H1 (cell line): ENCODE results near the gene RBM6. TPM values are rescaled to one million over a fixed set of nuclear protein-coding genes. Genes with fewer than 3 reads are reported as not detected.

Experiments used
- CTCF ChIA-PET: fragments of 300-600 bp; sonication (Branson Sonifier 250); formaldehyde crosslinking; loops from one replicate; lab custom pipeline; 2021; ENCODE audit not compliant: partially characterized antibody; lab: Charles Lee
- POLR2A ChIA-PET: fragments of 300-600 bp; sonication (Branson Sonifier 250); formaldehyde crosslinking; loops from one replicate; lab custom pipeline; 2021; ENCODE audit warnings: inconsistent platforms; ENCODE audit not compliant: partially characterized antibody; lab: Charles Lee
- DNase-seq, 2 experiments: peaks; one replicate each; pipeline versions ENCODE4 v3.0.0 to v3.0.0-alpha.2; 2010 to 2022; ENCODE audit warnings: low spot score in 2 of 2, low read depth in 1 of 2, mixed read lengths in 1 of 2
- FAIRE-seq: peaks from 2 replicates; lab custom pipeline; 2011; peaks lifted over from hg19 to GRCh38; lab: Jason Lieb, UNC
- H2AFZ ChIP-seq: 2 replicates; pipeline ENCODE4 v1.8.1; 2012; ENCODE audit warnings: low read length, inconsistent platforms
- H2AK5ac ChIP-seq: 2 replicates; pipeline ENCODE4 v1.6.1; 2013; ENCODE audit warnings: low read depth, low read length
- H2BK120ac ChIP-seq: replicated peaks from 2 replicates; pipeline ENCODE3; 2013; ENCODE audit warnings: low read depth, low read length, inconsistent platforms
- H2BK12ac ChIP-seq: 2 replicates; pipeline ENCODE4 v1.6.1; 2013; ENCODE audit warnings: low read depth, low read length
- H2BK15ac ChIP-seq: 2 replicates; pipeline ENCODE4 v1.6.1; 2013; ENCODE audit warnings: low read length
- H2BK20ac ChIP-seq: 2 replicates; pipeline ENCODE4 v1.6.1; 2013; ENCODE audit warnings: low read length
- H2BK5ac ChIP-seq: 2 replicates; pipeline ENCODE4 v1.6.1; 2013; ENCODE audit warnings: low read depth, low read length
- H3K14ac ChIP-seq: 2 replicates; pipeline ENCODE4 v1.6.1; 2013; ENCODE audit warnings: inconsistent platforms; ENCODE audit not compliant: insufficient read length
- H3K18ac ChIP-seq: 2 replicates; pipeline ENCODE4 v1.6.1; 2013; ENCODE audit warnings: low read length; ENCODE audit errors: extremely low read depth
- H3K23ac ChIP-seq: 2 replicates; pipeline ENCODE4 v1.6.1; 2013; ENCODE audit warnings: inconsistent platforms; ENCODE audit not compliant: insufficient read length
- H3K23me2 ChIP-seq: 2 replicates; pipeline ENCODE4 v1.6.1; 2013; ENCODE audit warnings: low read depth, low read length
- H3K27ac ChIP-seq: 2 replicates; pipeline ENCODE4 v1.6.1; 2011; ENCODE audit warnings: low read depth, low read length, inconsistent platforms
- H3K27me3 ChIP-seq, 4 experiments: replicated peaks in 1 of 4; 1 replicate in 1 of 4; 2 replicates in 3 of 4; pipeline versions ENCODE4 v1.6.1 to v1.8.1; 2011 to 2013; ENCODE audit warnings: low read length in 3 of 4, mild to moderate bottlenecking in 3 of 4, inconsistent platforms in 2 of 4, mixed read lengths in 2 of 4, moderate library complexity in 1 of 4; ENCODE audit not compliant: control insufficient read depth in 3 of 4, insufficient read depth in 3 of 4; ENCODE audit errors: extremely low read depth in 1 of 4
- H3K36me3 ChIP-seq, 4 experiments: 2 replicates each; pipeline versions ENCODE4 v1.6.1 to v1.8.1; 2011 to 2013; ENCODE audit warnings: mild to moderate bottlenecking in 4 of 4, low read length in 3 of 4, moderate library complexity in 2 of 4, control low read depth in 1 of 4, inconsistent platforms in 1 of 4; ENCODE audit not compliant: insufficient read depth in 4 of 4, control insufficient read depth in 2 of 4
- H3K4ac ChIP-seq: replicated peaks from 2 replicates; pipeline ENCODE3; 2013; ENCODE audit warnings: low read length, low read depth, mixed read lengths, inconsistent platforms; ENCODE audit not compliant: insufficient read length
- H3K4me1 ChIP-seq, 4 experiments: replicated peaks in 1 of 4; 1 replicate in 1 of 4; 2 replicates in 3 of 4; pipeline versions ENCODE4 v1.6.1 to v1.8.1; 2011 to 2013; ENCODE audit warnings: low read length in 3 of 4, inconsistent platforms in 2 of 4, mixed read lengths in 1 of 4; ENCODE audit not compliant: insufficient read depth in 4 of 4, control insufficient read depth in 3 of 4
- H3K4me2 ChIP-seq, 2 experiments: 2 replicates each; pipeline versions ENCODE4 v1.6.1 to v1.8.1; 2011 to 2013; ENCODE audit warnings: low read depth in 2 of 2, low read length in 2 of 2, control low read depth in 1 of 2, inconsistent platforms in 1 of 2, mild to moderate bottlenecking in 1 of 2; ENCODE audit not compliant: insufficient read depth in 1 of 2
- H3K4me3 ChIP-seq, 4 experiments: fragments of 200-600, 300-600 bp in 1 of 4; sonication (generic), shearing (Covaris generic), sonication (Bioruptor Twin) in 1 of 4; 2 replicates each; pipeline versions ENCODE4 v1.5.1 to v1.8.1; 2011 to 2016; ENCODE audit warnings: low read length in 4 of 4, low read depth in 3 of 4, control low read depth in 2 of 4, inconsistent platforms in 2 of 4, mild to moderate bottlenecking in 2 of 4, mixed read lengths in 1 of 4, moderate library complexity in 1 of 4; ENCODE audit not compliant: insufficient read depth in 2 of 4; ENCODE audit errors: extremely low read depth in 1 of 4
- H3K56ac ChIP-seq: replicated peaks from 2 replicates; pipeline ENCODE3; 2013; ENCODE audit warnings: low read depth, mild to moderate bottlenecking, mixed read lengths, low read length, inconsistent platforms; ENCODE audit not compliant: insufficient read length
- H3K79me1 ChIP-seq: 2 replicates; pipeline ENCODE4 v1.6.1; 2013; ENCODE audit warnings: low read depth, low read length, control low read depth
- H3K79me2 ChIP-seq, 2 experiments: 2 replicates each; pipeline versions ENCODE4 v1.6.1 to v1.8.1; 2012 to 2013; ENCODE audit warnings: low read length in 2 of 2, mild to moderate bottlenecking in 2 of 2, inconsistent platforms in 1 of 2; ENCODE audit not compliant: insufficient read depth in 2 of 2, control insufficient read depth in 1 of 2
- H3K9ac ChIP-seq, 4 experiments: replicated peaks in 1 of 4; 1 replicate in 1 of 4; 2 replicates in 3 of 4; pipeline versions ENCODE4 v1.6.1 to v1.8.1; 2011 to 2013; ENCODE audit warnings: low read depth in 3 of 4, low read length in 3 of 4, control low read depth in 2 of 4, mild to moderate bottlenecking in 2 of 4, moderate library complexity in 2 of 4, inconsistent platforms in 1 of 4; ENCODE audit errors: extremely low read depth in 1 of 4
- H3K9me3 ChIP-seq, 2 experiments: 2 replicates each; pipeline versions ENCODE4 v1.6.1 to v1.8.1; 2012 to 2013; ENCODE audit warnings: mild to moderate bottlenecking in 2 of 2, moderate library complexity in 2 of 2, control low read depth in 1 of 2, inconsistent platforms in 1 of 2, low read depth in 1 of 2, low read length in 1 of 2, mixed read lengths in 1 of 2; ENCODE audit not compliant: insufficient read depth in 2 of 2
- H4K20me1 ChIP-seq, 2 experiments: replicated peaks in 1 of 2; 2 replicates each; pipeline versions ENCODE3 to v1.8.1; 2011 to 2013; ENCODE audit warnings: inconsistent platforms in 2 of 2, low read length in 2 of 2, mild to moderate bottlenecking in 1 of 2; ENCODE audit not compliant: insufficient read depth in 2 of 2, control insufficient read depth in 1 of 2
- H4K5ac ChIP-seq: 2 replicates; pipeline ENCODE4 v1.6.1; 2013; ENCODE audit warnings: low read length, low read depth, mixed read lengths, inconsistent platforms; ENCODE audit not compliant: insufficient read length
- H4K8ac ChIP-seq: 2 replicates; pipeline ENCODE4 v1.8.0; 2013; ENCODE audit warnings: mild to moderate bottlenecking, moderate library complexity, low read length, inconsistent platforms; ENCODE audit not compliant: insufficient read depth; ENCODE audit errors: extremely low read depth
- H4K91ac ChIP-seq: replicated peaks from 2 replicates; pipeline ENCODE3; 2013; ENCODE audit warnings: low read length, mixed read lengths, inconsistent platforms; ENCODE audit not compliant: insufficient read length
- CHD2 ChIP-seq: IDR thresholded peaks from 2 replicates; pipeline ENCODE4 v1.6.1; 2012; ENCODE audit warnings: low read length, improper control_type of control experiment
- EP300 ChIP-seq, 2 experiments: IDR thresholded peaks; 1 replicate in 1 of 2; 2 replicates in 1 of 2; pipeline ENCODE4 v1.6.1; 2011 to 2012; ENCODE audit warnings: low read depth in 2 of 2, low read length in 2 of 2, mild to moderate bottlenecking in 2 of 2, borderline replicate concordance in 1 of 2, inconsistent platforms in 1 of 2, moderate library complexity in 1 of 2
- TCF12 ChIP-seq: IDR thresholded peaks from 2 replicates; pipeline ENCODE4 v1.6.1; 2011; ENCODE audit warnings: low read depth, mild to moderate bottlenecking, low read length
- WGBS, 2 experiments: shearing (Covaris generic) in 1 of 2; methylation state at CpG; one replicate each; pipeline versions ENCODE4 v1.1.6 to v1.1.7; 2013 to 2015; ENCODE audit warnings: low lambda C conversion rate in 2 of 2, mixed read lengths in 2 of 2, inconsistent platforms in 1 of 2, low coverage in 1 of 2, missing lambda C conversion rate in 1 of 2; ENCODE audit not compliant: insufficient replicate concordance in 2 of 2, insufficient coverage in 1 of 2, insufficient read length in 1 of 2; ENCODE audit errors: extremely low coverage in 1 of 2, missing lambda C conversion rate in 1 of 2; 5-methylcytosine and 5-hydroxymethylcytosine counted together
- polyA plus RNA-seq, 7 experiments: library from polyadenylated mRNA; depleted of rRNA in 3 of 7; stranded (reverse) in 5 of 7; unstranded in 2 of 7; fragments of >200 nt in 5 of 7; fragments of 200-250 nt in 2 of 7; gene quantifications; 1 replicate in 5 of 7; 2 replicates in 1 of 7; 4 replicates in 1 of 7; pipeline versions ENCODE4 v1.2.1 to v1.2.3, GENCODE V29; 2011 to 2013; ENCODE audit warnings: missing spikeins in 2 of 7, mixed read lengths in 2 of 7
- total RNA-seq: library from RNA; stranded (reverse); fragmentation: NEBNext Ultra II Directional; extraction: Animal tissue kit (Norgen Biotek cat#: 25700); gene quantifications from 2 replicates; pipeline ENCODE4 v1.2.1, GENCODE V29; 2021
- TF ChIP-seq, protein P1 (sequence below): IDR thresholded peaks from 2 replicates; pipeline ENCODE4 v1.6.1; 2012; ENCODE audit warnings: low read length, inconsistent platforms

The RBM6 gene
- total and polyA plus RNA-seq, 2 of the 8 experiments (the other 6 are each of a cell fraction or from before 2014, with no cell fraction given) = 30.6 to 80.1 TPM

DNA sequence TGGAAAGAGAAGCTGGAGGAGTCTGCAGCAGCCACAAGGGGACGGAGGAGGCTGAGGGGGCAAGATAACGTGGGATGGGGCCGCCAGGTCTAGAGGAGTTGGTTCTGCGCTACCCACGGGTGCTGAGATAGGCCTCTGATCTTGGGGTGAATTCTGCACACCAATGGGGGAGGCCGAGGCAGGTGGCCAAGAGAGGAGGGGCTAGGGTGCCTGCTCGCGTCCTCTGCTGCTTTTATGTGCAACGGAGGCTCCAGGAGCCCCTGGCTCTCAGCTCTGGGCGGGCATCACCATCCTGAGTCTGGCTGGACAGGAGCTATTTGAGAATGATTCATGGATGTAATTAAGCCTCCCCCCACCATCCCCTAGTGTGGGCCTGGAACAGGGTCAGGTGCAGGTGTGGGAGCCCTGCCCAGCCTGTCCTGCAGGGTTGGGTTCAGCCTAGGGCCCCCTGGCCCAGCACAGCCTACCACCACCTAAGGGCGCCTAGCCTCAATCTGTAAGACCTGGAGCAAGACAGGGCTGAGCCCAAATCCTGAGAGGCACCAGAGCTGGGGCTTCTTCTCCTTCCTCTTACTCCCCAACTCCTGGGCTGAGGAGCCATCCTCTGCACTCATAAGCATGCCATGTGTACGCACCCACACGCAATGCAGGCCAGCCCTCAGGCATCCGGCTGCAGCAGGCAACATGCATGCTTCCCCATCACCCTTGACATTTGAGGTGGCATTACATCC, 182.9 kb downstream of the RBM6 start:
- no peak overlapping the region for H3K4me3 ChIP-seq
- peaks cover 2 to 12% of the 10 kb centered on the region in 2 experiments for H4K20me1 ChIP-seq
- H3K23ac ChIP-seq = no peak overlapping the region
- no peaks in the 10 kb centered on the region for H3K27me3 ChIP-seq
- peak overlapping the region; percentile 35; the same call in 1 of the 2 replicates for H2BK5ac ChIP-seq
- no peak overlapping the region; the same call in 1 of the 2 replicates for H3K27ac ChIP-seq
- ChIA-PET POLR2A (interaction anchor here (0.6 to 11.1 kb wide), 12 partner anchors 14 to 103 kb away, joined by 3 to 133 read pairs (median 19); partner anchors contain the start of gene GNAT1), CTCF (interaction anchor here (0.6 to 20.9 kb wide), 27 partner anchors 9 to 171 kb away, joined by 3 to 591 read pairs (median 6); partner anchors contain the start of gene GNAT1)
- no peaks in the 10 kb centered on the region for H3K79me1 ChIP-seq
- H3K18ac ChIP-seq = no peak overlapping the region
- no peak overlapping the region for H3K9ac ChIP-seq
- WGBS, 2 experiments = 93% methylated on average over 14 of the region's 14 CpGs; no CpG with 5 or more reads in 1 of the 2 experiments
- no peaks in the 10 kb centered on the region for H3K79me2 ChIP-seq
- peak overlapping the region; percentile 41 for H2BK120ac ChIP-seq
- H2AK5ac ChIP-seq = no peak overlapping the region
- peak overlapping the region; percentile 92; the same call in 1 of the 2 replicates for H2BK15ac ChIP-seq
- no peak overlapping the region for H3K56ac ChIP-seq
- peaks cover 4 to 32% (median 23%) of the 10 kb centered on the region in 4 experiments for H3K4me1 ChIP-seq
- H3K4me2 ChIP-seq = no peak overlapping the region
- no peak overlapping the region for H3K14ac ChIP-seq
- no peak overlapping the region for H2BK12ac ChIP-seq
- peak overlapping the region; percentile 11; the same call in 1 of the 2 replicates for H4K8ac ChIP-seq
- DNase-seq (no peak), FAIRE-seq (no peak)
- no peaks in the 10 kb centered on the region for H3K9me3 ChIP-seq
- H3K4ac ChIP-seq = no peak overlapping the region
- peaks cover 8 to 18% (median 13%) of the 10 kb centered on the region in 4 experiments; a peak in 7 of 8 replicates for H3K36me3 ChIP-seq
- no peak overlapping the region for H4K91ac ChIP-seq
- no peaks in the 10 kb centered on the region for H3K23me2 ChIP-seq
- no peak overlapping the region for H4K5ac ChIP-seq
- no peak overlapping the region for H2AFZ ChIP-seq
- no peak overlapping the region for H2BK20ac ChIP-seq
- no peak for TF ChIP-seq CHD2
- TF ChIP-seq EP300 (IDR thresholded peaks at IDR 0.05; ENCODE audit: borderline replicate concordance in 1 of 2, low read depth in 2 of 2, low read length in 2 of 2) = no peak
- TF ChIP-seq, protein P1, sequence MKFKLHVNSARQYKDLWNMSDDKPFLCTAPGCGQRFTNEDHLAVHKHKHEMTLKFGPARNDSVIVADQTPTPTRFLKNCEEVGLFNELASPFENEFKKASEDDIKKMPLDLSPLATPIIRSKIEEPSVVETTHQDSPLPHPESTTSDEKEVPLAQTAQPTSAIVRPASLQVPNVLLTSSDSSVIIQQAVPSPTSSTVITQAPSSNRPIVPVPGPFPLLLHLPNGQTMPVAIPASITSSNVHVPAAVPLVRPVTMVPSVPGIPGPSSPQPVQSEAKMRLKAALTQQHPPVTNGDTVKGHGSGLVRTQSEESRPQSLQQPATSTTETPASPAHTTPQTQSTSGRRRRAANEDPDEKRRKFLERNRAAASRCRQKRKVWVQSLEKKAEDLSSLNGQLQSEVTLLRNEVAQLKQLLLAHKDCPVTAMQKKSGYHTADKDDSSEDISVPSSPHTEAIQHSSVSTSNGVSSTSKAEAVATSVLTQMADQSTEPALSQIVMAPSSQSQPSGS = no peak
- no peak for TF ChIP-seq TCF12
